SJCRH30 (cell line): ENCODE measurements around the gene LHB. TPM values are rescaled to one million over a fixed set of nuclear protein-coding genes. Genes with fewer than 3 reads are reported as not detected.
"Not testable (repeated sequence)": the region's sequence is repeated elsewhere in the genome, so short reads cannot be mapped to it uniquely, and the experiment has no call there.

ENCODE experiments used
- DNase-seq, 2 experiments: peaks; one replicate each; pipeline ENCODE4 v3.0.0-alpha.2; 2015 to 2020
- H3K27ac ChIP-seq: fragments of 250-450 bp; sonication (Bioruptor Pico); 2 replicates; pipeline ENCODE4 v1.5.1; 2020; ENCODE audit warnings: mild to moderate bottlenecking, moderate library complexity
- H3K27me3 ChIP-seq: fragments of 250-450 bp; sonication (Bioruptor Pico); 2 replicates; pipeline ENCODE4 v1.5.1; 2020; ENCODE audit warnings: mild to moderate bottlenecking, moderate library complexity
- H3K36me3 ChIP-seq: fragments of 250-450 bp; sonication (Bioruptor Pico); 2 replicates; pipeline ENCODE4 v1.5.1; 2020; ENCODE audit warnings: mild to moderate bottlenecking, moderate library complexity
- H3K4me1 ChIP-seq: fragments of 250-450 bp; sonication (Bioruptor Pico); 2 replicates; pipeline ENCODE4 v1.5.1; 2020; ENCODE audit warnings: mild to moderate bottlenecking, moderate library complexity
- H3K4me3 ChIP-seq: fragments of 250-450 bp; sonication (Bioruptor Pico); 2 replicates; pipeline ENCODE4 v1.5.1; 2020; ENCODE audit warnings: mild to moderate bottlenecking, moderate library complexity
- H3K9me3 ChIP-seq: fragments of 250-450 bp; sonication (Bioruptor Pico); replicated peaks from 2 replicates; pipeline ENCODE4 v1.5.1; 2020; ENCODE audit warnings: mild to moderate bottlenecking, moderate library complexity
- total RNA-seq: library from RNA; depleted of rRNA; stranded (reverse); fragments of >200 nt; shearing (Covaris generic); gene quantifications from 2 replicates; pipeline ENCODE4 v1.2.3, GENCODE V29; 2014; rRNA removed

The LHB gene
- not detected in 2 replicates for total RNA-seq

- peak within 1 kb of the TSS; percentile 45 for H3K4me3 ChIP-seq
- H3K27me3 ChIP-seq, result no peaks in the 10 kb centered on the region
- peaks cover 7% of the 10 kb centered on the region for H3K36me3 ChIP-seq
- DNase-seq, result no peak
- H3K27ac ChIP-seq, result no peak within 1 kb of the TSS
- no peaks in the 10 kb centered on the region for H3K9me3 ChIP-seq
- no peaks in the 10 kb centered on the region for H3K4me1 ChIP-seq
Measured at GRCh38 chr19:49017041-49017665, at the start of gene LHB. Gene LHB, minus strand, starts transcription at chr19:49017091. Its CDS starts 10 bp downstream, at chr19:49017081.

GRCh38 chr19:49065905-49066512, 49.1 kb upstream of the LHB start:
- Histone ChIP-seq H3K36me3 (no peaks in the 10 kb centered on the region), H3K9me3 (no peaks in the 10 kb centered on the region), H3K27ac (no peak overlapping the region), H3K4me1 (no peaks in the 10 kb centered on the region), H3K4me3 (no peak overlapping the region), H3K27me3 (peaks cover 27% of the 10 kb centered on the region)
- no peak for DNase-seq

GRCh38 chr19:49064768-49065611, 48.1 kb upstream of the LHB start, which contains the start of gene NTF4:
Gene NTF4, minus strand, starts transcription at chr19:49064818. Its CDS starts 2,821 bp downstream, at chr19:49061997.
- peak; percentile 42 to 45 for DNase-seq
- Histone ChIP-seq H3K27ac (no peak within 1 kb of the TSS), H3K4me3 (no peak within 1 kb of the TSS), H3K4me1 (no peaks in the 10 kb centered on the region), H3K9me3 (no peaks in the 10 kb centered on the region), H3K27me3 (peaks cover 27% of the 10 kb centered on the region), H3K36me3 (no peaks in the 10 kb centered on the region)

GRCh38 chr19:49064029-49064629, 47.2 kb upstream of the LHB start:
- Histone ChIP-seq H3K27me3 (peaks cover 27% of the 10 kb centered on the region), H3K9me3 (no peaks in the 10 kb centered on the region), H3K4me3 (no peak overlapping the region), H3K27ac (no peak overlapping the region), H3K36me3 (no peaks in the 10 kb centered on the region), H3K4me1 (no peaks in the 10 kb centered on the region)
- no peak for DNase-seq

- DNase-seq, result no peak
- no peak overlapping the region for H3K4me3 ChIP-seq
- H3K4me1 ChIP-seq, result no peaks in the 10 kb centered on the region
- no peaks in the 10 kb centered on the region for H3K9me3 ChIP-seq
- no peaks in the 10 kb centered on the region for H3K36me3 ChIP-seq
- H3K27ac ChIP-seq, result no peak overlapping the region
- peaks cover 27% of the 10 kb centered on the region for H3K27me3 ChIP-seq
Measured at GRCh38 chr19:49061445-49061844, 44.6 kb upstream of the LHB start.

GRCh38 chr19:49061000-49061399, 44.1 kb upstream of the LHB start:
- H3K27me3 ChIP-seq, result peaks cover 24% of the 10 kb centered on the region
- H3K4me1 ChIP-seq, result no peaks in the 10 kb centered on the region
- H3K27ac ChIP-seq, result no peak overlapping the region
- H3K4me3 ChIP-seq, result no peak overlapping the region
- DNase-seq, result no peak
- no peaks in the 10 kb centered on the region for H3K36me3 ChIP-seq
- no peaks in the 10 kb centered on the region for H3K9me3 ChIP-seq

GRCh38 chr19:49059053-49059452, 42.2 kb upstream of the LHB start:
- no peaks in the 10 kb centered on the region for H3K36me3 ChIP-seq
- no peak overlapping the region for H3K27ac ChIP-seq
- no peak for DNase-seq
- H3K9me3 ChIP-seq, result no peaks in the 10 kb centered on the region
- no peak overlapping the region for H3K4me3 ChIP-seq
- H3K4me1 ChIP-seq, result no peaks in the 10 kb centered on the region
- peaks cover 12% of the 10 kb centered on the region for H3K27me3 ChIP-seq

- H3K27ac ChIP-seq, result no peak overlapping the region
- H3K4me1 ChIP-seq, result no peaks in the 10 kb centered on the region
- H3K4me3 ChIP-seq, result no peak overlapping the region
- no peak for DNase-seq
- no peaks in the 10 kb centered on the region for H3K9me3 ChIP-seq
- peaks cover 7% of the 10 kb centered on the region for H3K27me3 ChIP-seq
- no peaks in the 10 kb centered on the region for H3K36me3 ChIP-seq
Measured at GRCh38 chr19:49058562-49058961, 41.7 kb upstream of the LHB start.

- H3K27me3 ChIP-seq, result peaks cover 1% of the 10 kb centered on the region; the same call in 1 of the 2 replicates
- no peak for DNase-seq
- no peaks in the 10 kb centered on the region for H3K36me3 ChIP-seq
- H3K9me3 ChIP-seq, result no peaks in the 10 kb centered on the region
- no peak within 1 kb of the TSS for H3K27ac ChIP-seq
- H3K4me3 ChIP-seq, result no peak within 1 kb of the TSS
- H3K4me1 ChIP-seq, result no peaks in the 10 kb centered on the region
Measured at GRCh38 chr19:49057636-49058234, 40.8 kb upstream of the LHB start, which contains the start of gene CGB7. Gene CGB7, minus strand, starts transcription at chr19:49057749. Its CDS starts 2,374 bp downstream, at chr19:49055375.

- not testable (repeated sequence) for H3K36me3 ChIP-seq, H3K27ac ChIP-seq, H3K27me3 ChIP-seq, H3K9me3 ChIP-seq, DNase-seq, H3K4me1 ChIP-seq, H3K4me3 ChIP-seq
Measured at GRCh38 chr19:49056902-49057596, 40.2 kb upstream of the LHB start.

- no peak overlapping the region for H3K27ac ChIP-seq
- H3K4me1 ChIP-seq, result no peaks in the 10 kb centered on the region
- no peaks in the 10 kb centered on the region for H3K36me3 ChIP-seq
- DNase-seq, result peak; percentile 30 to 45
- no peaks in the 10 kb centered on the region for H3K27me3 ChIP-seq
- H3K4me3 ChIP-seq, result peak overlapping the region; percentile 48
- H3K9me3 ChIP-seq, result no peaks in the 10 kb centered on the region
Measured at GRCh38 chr19:49056101-49056901, 39.4 kb upstream of the LHB start.

GRCh38 chr19:49050376-49051033, 33.6 kb upstream of the LHB start:
- not testable (repeated sequence) for H3K9me3 ChIP-seq, H3K4me3 ChIP-seq, H3K4me1 ChIP-seq, H3K36me3 ChIP-seq, DNase-seq, H3K27ac ChIP-seq, H3K27me3 ChIP-seq

GRCh38 chr19:49049834-49050233, 32.9 kb upstream of the LHB start:
- not testable (repeated sequence) for H3K9me3 ChIP-seq, DNase-seq, H3K36me3 ChIP-seq, H3K4me1 ChIP-seq, H3K27ac ChIP-seq, H3K27me3 ChIP-seq, H3K4me3 ChIP-seq
